ENCODE results near the gene ING5. TPM values are rescaled to one million over a fixed set of nuclear protein-coding genes. Genes with fewer than 3 reads are reported as not detected.

ING5 gene
- total RNA-seq, 1 donor from 2014 or later, result 48.8 TPM

GRCh38 chr2:241655516-241656189 is 46.2 kb upstream of the ING5 start:
- Mint-ChIP-seq H3K27me3 (no peaks in the 10 kb centered on the region), H3K4me1 (ENCODE audit: unreplicated experiment) (no peaks in the 10 kb centered on the region), H3K9me3 (no peaks in the 10 kb centered on the region), H3K4me3 (no peak overlapping the region), H3K36me3 (peaks cover 17% of the 10 kb centered on the region), H3K27ac (peak overlapping the region; percentile 50)
- no peak for DNase-seq (ENCODE audit: extremely low spot score, unreplicated experiment)
- TF ChIP-seq, protein P1, sequence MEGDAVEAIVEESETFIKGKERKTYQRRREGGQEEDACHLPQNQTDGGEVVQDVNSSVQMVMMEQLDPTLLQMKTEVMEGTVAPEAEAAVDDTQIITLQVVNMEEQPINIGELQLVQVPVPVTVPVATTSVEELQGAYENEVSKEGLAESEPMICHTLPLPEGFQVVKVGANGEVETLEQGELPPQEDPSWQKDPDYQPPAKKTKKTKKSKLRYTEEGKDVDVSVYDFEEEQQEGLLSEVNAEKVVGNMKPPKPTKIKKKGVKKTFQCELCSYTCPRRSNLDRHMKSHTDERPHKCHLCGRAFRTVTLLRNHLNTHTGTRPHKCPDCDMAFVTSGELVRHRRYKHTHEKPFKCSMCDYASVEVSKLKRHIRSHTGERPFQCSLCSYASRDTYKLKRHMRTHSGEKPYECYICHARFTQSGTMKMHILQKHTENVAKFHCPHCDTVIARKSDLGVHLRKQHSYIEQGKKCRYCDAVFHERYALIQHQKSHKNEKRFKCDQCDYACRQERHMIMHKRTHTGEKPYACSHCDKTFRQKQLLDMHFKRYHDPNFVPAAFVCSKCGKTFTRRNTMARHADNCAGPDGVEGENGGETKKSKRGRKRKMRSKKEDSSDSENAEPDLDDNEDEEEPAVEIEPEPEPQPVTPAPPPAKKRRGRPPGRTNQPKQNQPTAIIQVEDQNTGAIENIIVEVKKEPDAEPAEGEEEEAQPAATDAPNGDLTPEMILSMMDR (conservative IDR thresholded peaks at IDR 0.05), result no peak

GRCh38 chr2:241656190-241656741 is 45.6 kb upstream of the ING5 start:
- DNase-seq (ENCODE audit: extremely low spot score, unreplicated experiment), result no peak
- Mint-ChIP-seq H3K27me3 (no peaks in the 10 kb centered on the region), H3K9me3 (no peaks in the 10 kb centered on the region), H3K4me1 (ENCODE audit: unreplicated experiment) (no peaks in the 10 kb centered on the region), H3K4me3 (no peak overlapping the region), H3K36me3 (peaks cover 13% of the 10 kb centered on the region), H3K27ac (peak overlapping the region; percentile 50)
- TF ChIP-seq, protein P1 (conservative IDR thresholded peaks at IDR 0.05), result no peak

DNA sequence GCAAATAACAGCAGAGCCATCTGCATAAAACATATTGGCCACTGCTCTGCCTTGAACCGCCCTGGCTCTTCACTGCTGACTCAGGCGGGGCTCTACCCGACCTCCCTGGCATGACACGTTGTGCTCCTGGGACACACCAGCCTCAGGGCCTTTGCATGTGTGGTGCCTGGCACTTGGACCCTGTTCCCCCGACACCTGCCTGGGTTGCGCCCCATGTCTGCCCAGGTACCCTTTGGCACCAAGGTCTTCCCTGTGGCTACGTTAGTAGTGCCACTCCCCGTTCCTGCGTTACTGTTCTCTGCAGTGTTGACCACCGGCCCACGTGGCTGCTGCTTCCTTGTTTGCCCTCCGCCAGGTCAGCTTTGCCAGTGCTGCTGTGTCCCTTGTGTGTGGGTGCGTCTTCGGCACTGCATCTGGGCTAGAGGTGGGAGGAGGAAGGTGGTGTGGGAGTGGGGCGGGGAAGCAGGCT is 44.0 kb upstream of the ING5 start:
- H3K4me3 Mint-ChIP-seq, result no peak overlapping the region
- peaks cover 13% of the 10 kb centered on the region for H3K36me3 Mint-ChIP-seq
- no peaks in the 10 kb centered on the region for H3K9me3 Mint-ChIP-seq
- DNase-seq (ENCODE audit: extremely low spot score, unreplicated experiment), result no peak
- TF ChIP-seq, protein P1 (conservative IDR thresholded peaks at IDR 0.05), result no peak
- no peaks in the 10 kb centered on the region for H3K4me1 Mint-ChIP-seq (ENCODE audit: unreplicated experiment)
- no peaks in the 10 kb centered on the region for H3K27me3 Mint-ChIP-seq
- no peak overlapping the region for H3K27ac Mint-ChIP-seq

GRCh38 chr2:241658296-241658695 is 43.5 kb upstream of the ING5 start:
- peaks cover 13% of the 10 kb centered on the region for H3K36me3 Mint-ChIP-seq
- H3K4me1 Mint-ChIP-seq (ENCODE audit: unreplicated experiment), result no peaks in the 10 kb centered on the region
- no peaks in the 10 kb centered on the region for H3K9me3 Mint-ChIP-seq
- no peak for DNase-seq (ENCODE audit: extremely low spot score, unreplicated experiment)
- TF ChIP-seq, protein P1 (conservative IDR thresholded peaks at IDR 0.05), result no peak
- H3K4me3 Mint-ChIP-seq, result no peak overlapping the region
- no peak overlapping the region for H3K27ac Mint-ChIP-seq
- no peaks in the 10 kb centered on the region for H3K27me3 Mint-ChIP-seq

DNA sequence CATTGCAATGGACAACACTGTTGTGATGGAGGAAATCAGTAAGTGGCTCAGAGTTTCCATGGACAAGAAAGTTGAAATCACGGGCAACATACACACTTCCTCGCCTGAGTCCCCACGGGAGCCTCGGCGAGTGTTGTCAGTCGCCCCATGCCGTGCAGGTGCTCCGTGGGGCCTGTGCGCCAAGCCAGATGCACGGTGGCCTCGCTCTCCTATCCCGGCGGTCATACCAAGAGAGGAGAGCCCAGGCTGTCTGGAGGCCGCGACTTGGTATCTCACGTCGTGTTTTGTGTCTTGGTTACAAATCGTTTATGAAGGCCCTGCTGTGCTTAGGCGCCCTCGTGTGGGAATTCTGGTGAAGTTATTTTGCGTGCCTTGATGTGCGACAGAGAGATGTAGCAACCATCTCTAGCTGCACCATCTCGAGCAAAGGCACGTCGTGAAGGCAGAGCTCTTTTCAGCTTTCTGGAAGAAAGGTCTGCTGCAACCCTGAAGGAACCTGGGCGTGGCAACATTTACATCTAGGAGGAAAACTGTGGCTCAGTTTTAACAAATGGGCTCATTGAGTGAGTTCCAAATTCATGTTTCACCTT is 42.6 kb upstream of the ING5 start:
- peak overlapping the region; percentile 27 for H3K27ac Mint-ChIP-seq
- H3K36me3 Mint-ChIP-seq, result peaks cover 13% of the 10 kb centered on the region
- H3K9me3 Mint-ChIP-seq, result no peaks in the 10 kb centered on the region
- TF ChIP-seq, protein P1 (conservative IDR thresholded peaks at IDR 0.05), result peak; percentile 77
- no peaks in the 10 kb centered on the region for H3K4me1 Mint-ChIP-seq (ENCODE audit: unreplicated experiment)
- DNase-seq (ENCODE audit: extremely low spot score, unreplicated experiment), result no peak
- no peak overlapping the region for H3K4me3 Mint-ChIP-seq
- no peaks in the 10 kb centered on the region for H3K27me3 Mint-ChIP-seq

Data from type B pancreatic cell (in vitro differentiated cells).